ENCODE measurements around the gene PAEP.
"Not testable (repeated sequence)": the region's sequence is repeated elsewhere in the genome, so short reads cannot be mapped to it uniquely, and the experiment has no call there.

The PAEP gene

DNA sequence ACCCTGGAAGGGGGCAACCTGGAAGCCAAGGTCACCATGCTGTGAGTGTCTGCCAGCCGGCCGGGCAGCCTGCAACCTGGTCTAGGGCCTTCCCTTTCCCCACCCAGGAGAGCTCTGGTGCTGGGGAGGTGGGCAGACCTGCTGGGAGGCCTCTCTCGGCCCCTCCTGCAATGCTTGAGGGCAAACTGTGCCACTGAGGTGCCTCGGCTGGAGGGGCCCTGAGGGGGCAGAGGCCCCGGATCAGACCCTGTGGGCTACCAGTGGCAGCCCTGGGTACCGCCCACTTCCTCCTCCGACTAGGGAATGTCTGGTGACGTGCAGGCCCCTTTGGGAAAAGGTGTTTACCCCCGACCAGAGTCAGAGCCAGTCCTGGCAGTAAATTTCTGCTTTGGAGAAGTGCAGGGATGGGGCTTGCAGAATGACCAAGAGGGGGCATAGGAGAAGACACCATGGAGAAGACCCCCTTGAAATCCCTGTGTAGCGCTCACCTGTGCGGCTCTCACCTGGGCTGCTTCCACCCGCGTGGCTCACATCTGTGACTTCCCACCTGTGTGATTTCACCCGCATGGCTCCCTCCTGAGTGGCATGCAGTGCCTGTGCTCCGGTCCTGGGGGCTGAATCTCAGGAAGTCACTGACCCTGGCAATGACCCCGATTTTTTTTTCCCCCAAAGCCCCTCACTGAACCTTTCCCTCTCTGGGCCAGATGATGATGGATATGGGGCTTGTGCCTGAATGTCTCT is 39.2 kb upstream of the PAEP start:
- no peak for DNase-seq
- no peak overlapping the region for H3K4me3 Mint-ChIP-seq

DNA sequence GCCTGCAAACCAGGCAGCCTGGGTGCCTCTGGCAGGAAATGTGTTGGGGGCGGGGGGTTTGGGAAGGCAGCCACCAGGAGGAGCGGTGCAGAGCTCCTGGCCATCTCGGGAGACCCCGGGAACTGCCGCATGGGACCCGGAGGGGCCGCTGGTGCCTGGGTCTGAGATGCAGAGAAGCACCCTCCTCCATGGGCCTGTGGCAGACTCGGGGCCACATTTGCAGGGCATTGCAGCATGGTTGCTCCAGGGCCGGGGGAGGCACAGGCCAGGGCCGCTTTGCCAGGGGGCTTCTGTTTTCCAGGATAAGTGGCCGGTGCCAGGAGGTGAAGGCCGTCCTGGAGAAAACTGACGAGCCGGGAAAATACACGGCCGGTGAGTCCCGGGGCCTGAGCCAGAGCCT is 38.6 kb upstream of the PAEP start:
- Mint-ChIP-seq H3K27ac (no peak overlapping the region), H3K9me3 (no peaks in the 10 kb centered on the region), H3K36me3 (ENCODE audit: low read depth) (no peaks in the 10 kb centered on the region), H3K4me1 (no peaks in the 10 kb centered on the region), H3K4me3 (no peak overlapping the region), H3K27me3 (peaks cover 9% of the 10 kb centered on the region)
- ATAC-seq (no peak), DNase-seq (no peak)

More for the DNA sequence above, 39.2 kb upstream of the PAEP start:
- Mint-ChIP-seq H3K27me3 (peaks cover 12% of the 10 kb centered on the region), H3K36me3 (ENCODE audit: low read depth) (no peaks in the 10 kb centered on the region), H3K27ac (no peak overlapping the region), H3K9me3 (no peaks in the 10 kb centered on the region), H3K4me1 (no peaks in the 10 kb centered on the region)
- ATAC-seq: no peak

DNA sequence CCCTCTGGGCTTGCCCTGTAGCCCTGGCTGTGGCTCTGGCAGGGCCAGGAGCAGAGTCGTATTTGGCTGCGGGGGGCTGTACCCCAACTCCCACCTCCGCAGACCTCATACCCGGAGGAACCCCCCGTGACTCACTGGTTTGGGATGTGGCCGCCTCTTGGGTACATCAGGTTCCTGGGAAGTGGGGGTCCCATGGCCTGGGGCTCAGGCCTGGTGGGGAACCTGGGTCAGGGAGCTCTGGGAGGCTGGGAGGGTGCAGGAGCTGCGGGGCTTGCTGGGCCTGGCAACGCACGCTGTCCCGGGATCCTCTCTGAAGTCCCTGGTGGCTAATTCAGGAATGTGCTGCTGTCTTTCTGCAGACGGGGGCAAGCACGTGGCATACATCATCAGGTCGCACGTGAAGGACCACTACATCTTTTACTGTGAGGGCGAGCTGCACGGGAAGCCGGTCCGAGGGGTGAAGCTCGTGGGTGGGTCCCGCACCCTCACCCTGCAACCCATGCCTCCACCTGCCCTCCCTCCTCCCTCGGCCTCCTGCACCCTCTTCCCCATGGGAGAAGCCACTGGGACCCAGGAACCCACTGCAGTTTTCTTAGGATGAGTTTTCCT is 37.9 kb upstream of the PAEP start:
- DNase-seq: no peak
- peaks cover 3% of the 10 kb centered on the region for H3K27me3 Mint-ChIP-seq
- H3K9me3 Mint-ChIP-seq: no peaks in the 10 kb centered on the region
- no peak overlapping the region for H3K4me3 Mint-ChIP-seq
- no peaks in the 10 kb centered on the region for H3K36me3 Mint-ChIP-seq (ENCODE audit: low read depth)
- no peak overlapping the region for H3K27ac Mint-ChIP-seq
- no peaks in the 10 kb centered on the region for H3K4me1 Mint-ChIP-seq
- no peak for ATAC-seq

DNA sequence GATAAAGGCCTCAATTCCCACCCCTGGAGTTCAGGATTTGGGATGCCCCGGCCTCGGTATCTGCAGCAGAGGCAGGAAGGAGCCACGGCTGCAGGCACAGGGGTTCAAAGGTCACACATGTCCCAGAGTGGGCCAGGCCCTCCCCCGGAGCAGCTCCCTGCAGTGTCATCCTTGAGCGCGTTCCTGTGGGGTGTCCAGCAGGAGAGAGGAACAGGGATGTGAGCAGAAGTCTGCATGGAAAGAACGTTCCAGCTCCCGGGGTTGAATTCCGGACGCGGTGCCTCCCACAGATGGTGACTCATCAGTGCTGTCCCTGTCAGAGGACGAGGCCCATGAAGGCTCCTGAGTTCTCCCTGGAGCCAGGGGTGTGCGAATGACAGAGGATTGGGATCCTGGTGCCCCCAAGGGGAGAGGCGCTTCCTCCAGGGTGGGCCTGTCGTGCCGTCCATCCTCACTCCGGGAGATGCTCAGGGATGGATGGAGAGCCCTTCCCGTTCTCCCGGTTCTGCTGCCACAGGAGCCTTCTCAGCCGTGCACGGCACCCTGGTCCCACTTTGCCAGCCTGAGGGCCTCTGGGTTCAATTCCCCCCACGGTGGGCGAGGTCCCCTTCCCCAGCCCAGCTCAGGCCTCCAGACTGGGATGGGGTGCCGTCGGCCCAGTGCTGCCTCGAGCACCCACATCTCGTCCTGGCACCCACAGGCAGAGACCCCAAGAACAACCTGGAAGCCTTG is 37.3 kb upstream of the PAEP start:
- H3K4me3 Mint-ChIP-seq: no peak overlapping the region
- no peak overlapping the region for H3K27ac Mint-ChIP-seq
- H3K4me1 Mint-ChIP-seq: no peaks in the 10 kb centered on the region
- H3K9me3 Mint-ChIP-seq: no peaks in the 10 kb centered on the region
- no peaks in the 10 kb centered on the region for H3K36me3 Mint-ChIP-seq (ENCODE audit: low read depth)
- peaks cover under 1% of the 10 kb centered on the region for H3K27me3 Mint-ChIP-seq
- DNase-seq: no peak
- no peak for ATAC-seq

DNA sequence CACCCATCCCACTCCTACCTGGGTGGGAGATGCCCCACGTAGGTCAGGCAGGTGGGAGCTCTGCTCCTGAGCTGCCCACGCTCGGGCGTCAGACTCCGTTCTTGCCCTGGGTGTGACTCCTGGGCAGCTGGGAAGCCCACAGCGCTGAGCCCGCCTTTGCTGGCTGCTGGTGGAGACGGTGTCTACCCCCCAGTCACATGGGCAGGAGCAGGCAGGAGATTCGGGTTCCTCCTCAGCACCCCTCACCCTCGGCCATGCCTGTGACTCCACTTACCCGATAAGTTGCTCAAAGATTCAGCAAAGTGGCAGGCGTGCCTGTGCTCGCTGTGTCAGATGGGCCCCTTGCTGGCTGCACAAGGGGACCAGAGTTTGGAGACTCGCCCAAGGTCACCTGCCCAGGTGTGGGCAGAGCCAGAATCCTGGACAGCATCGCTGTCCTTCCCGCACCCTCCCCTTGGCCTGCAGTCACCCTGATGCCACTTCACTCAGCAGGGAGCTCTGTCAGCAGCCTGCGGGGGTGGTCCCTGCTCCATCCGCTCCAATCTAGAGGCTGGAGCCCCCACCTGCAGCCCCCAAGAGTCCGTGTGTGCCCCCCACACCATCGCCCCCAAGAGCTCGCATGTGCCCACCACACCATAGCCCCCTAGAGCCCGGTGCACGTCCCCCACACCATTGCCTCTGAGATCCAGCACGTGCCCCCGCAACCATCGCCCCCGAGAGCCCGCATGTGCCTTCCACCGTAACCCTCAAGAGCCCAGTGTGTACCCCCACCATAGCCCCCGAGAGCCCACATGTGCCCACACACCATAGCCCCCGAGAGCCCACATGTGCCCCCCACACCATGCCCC is 36.1 kb upstream of the PAEP start:
- peaks cover 6% of the 10 kb centered on the region for H3K27me3 Mint-ChIP-seq
- DNase-seq: no peak
- no peaks in the 10 kb centered on the region for H3K4me1 Mint-ChIP-seq
- no peaks in the 10 kb centered on the region for H3K9me3 Mint-ChIP-seq
- ATAC-seq: no peak
- no peak overlapping the region for H3K27ac Mint-ChIP-seq
- H3K4me3 Mint-ChIP-seq: no peak overlapping the region
- no peaks in the 10 kb centered on the region for H3K36me3 Mint-ChIP-seq (ENCODE audit: low read depth)

DNA sequence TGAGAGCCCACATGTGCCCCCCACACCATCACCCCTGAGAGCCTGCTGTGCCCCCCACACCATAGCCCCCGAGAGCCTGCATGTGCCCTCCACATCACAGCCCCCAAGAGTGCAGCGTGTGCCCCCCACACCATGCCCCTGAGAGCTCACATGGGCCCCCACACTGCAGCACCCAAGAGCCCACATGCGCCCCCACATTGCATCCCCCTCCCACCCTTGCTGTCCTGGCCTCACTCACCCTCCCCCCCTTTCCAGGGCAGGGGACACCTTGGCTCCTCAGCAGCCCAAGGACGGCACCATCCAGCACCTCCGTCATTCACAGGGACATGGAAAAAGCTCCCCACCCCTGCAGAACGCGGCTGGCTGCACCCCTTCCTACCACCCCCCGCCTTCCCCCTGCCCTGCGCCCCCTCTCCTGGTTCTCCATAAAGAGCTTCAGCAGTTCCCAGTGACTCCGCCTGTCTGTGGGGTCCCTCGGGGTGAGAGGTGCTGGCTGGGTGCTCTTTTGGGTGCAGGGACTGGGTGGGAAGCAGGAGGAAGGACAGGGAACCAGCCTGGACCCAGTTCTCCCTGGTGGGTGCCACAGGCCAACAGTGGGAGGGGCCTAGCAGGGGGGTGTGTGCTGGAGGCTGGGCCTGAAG is 35.3 kb upstream of the PAEP start:
- Mint-ChIP-seq H3K4me3 (no peak overlapping the region), H3K4me1 (no peaks in the 10 kb centered on the region), H3K27ac (no peak overlapping the region), H3K9me3 (no peaks in the 10 kb centered on the region), H3K36me3 (ENCODE audit: low read depth) (no peaks in the 10 kb centered on the region), H3K27me3 (peaks cover 8% of the 10 kb centered on the region)
- DNase-seq (no peak), ATAC-seq (no peak)

DNA sequence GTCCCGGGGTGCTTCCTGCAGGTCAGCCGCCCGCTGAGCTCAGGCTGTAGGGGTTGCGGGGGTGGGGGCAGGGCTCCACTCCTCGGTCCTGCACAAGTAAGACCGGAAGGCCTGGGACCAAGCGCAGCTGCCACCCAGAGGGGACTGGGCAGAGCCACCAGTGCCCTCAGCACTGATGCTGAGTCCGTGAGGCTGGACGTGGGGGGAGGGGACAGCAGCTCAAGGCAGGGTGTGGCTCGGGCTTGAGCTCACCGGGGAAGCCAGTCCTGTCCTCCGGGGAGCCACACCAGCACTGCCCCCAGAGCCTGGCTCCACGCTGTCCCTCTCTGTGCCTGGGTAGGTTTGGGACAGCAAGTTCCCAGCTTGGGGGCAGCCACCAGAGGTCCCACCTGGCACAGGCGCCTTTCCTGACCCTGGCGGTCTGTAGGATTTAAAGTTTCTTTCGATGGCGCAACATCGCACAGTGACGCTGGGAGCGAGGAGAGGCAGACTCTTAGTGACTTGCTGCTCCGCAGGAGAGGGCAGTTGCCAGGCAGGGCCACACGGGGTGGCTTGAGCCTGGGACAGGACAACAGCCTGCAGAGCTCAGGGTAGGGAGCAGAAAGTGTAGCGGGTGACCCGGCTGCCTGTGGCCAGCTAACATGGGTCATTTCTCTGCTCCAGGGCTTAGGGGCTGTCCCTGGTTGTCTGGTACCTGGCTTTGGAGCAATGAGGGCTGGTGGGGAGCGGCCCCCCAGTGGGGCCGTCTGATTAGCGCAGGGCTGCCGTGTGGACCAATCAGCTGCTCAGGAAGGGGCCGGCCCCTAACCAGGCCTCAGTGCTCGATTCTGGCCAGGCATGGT is 34.6 kb upstream of the PAEP start:
- no peak overlapping the region for H3K4me3 Mint-ChIP-seq
- H3K4me1 Mint-ChIP-seq: no peaks in the 10 kb centered on the region
- no peaks in the 10 kb centered on the region for H3K36me3 Mint-ChIP-seq (ENCODE audit: low read depth)
- H3K9me3 Mint-ChIP-seq: no peaks in the 10 kb centered on the region
- H3K27ac Mint-ChIP-seq: no peak overlapping the region
- DNase-seq (no peak), ATAC-seq (no peak)
- peaks cover 8% of the 10 kb centered on the region for H3K27me3 Mint-ChIP-seq

DNA sequence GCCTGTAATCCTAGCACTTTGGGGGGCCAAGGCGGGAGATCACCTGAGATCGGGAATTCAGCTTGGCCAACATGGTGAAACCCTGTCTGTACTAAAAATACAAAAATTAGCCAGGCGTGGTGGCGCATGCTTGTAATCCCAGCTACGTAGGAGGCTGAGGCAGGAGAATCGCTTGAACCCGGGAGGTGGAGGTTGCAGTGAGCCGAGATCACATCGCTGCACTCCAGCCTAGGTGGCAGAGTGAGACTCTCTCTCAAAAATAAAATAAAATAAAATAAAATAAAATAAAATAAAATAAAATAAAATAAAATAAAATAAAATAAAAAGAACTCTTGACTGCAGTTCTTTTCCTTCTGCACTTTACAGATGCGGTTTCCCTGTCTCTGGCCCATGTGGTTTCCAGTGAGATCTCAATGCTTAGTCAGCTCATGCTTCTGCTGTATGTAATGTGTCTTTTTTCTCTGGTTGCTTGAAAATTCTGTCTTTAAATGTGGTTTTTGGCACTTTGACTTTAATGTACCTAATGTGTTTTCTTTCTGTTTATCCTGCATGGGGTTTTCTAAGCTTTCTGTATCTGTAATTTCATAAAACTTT is 32.6 kb upstream of the PAEP start:
- ATAC-seq, H3K4me3 Mint-ChIP-seq, DNase-seq: not testable (repeated sequence)

DNA sequence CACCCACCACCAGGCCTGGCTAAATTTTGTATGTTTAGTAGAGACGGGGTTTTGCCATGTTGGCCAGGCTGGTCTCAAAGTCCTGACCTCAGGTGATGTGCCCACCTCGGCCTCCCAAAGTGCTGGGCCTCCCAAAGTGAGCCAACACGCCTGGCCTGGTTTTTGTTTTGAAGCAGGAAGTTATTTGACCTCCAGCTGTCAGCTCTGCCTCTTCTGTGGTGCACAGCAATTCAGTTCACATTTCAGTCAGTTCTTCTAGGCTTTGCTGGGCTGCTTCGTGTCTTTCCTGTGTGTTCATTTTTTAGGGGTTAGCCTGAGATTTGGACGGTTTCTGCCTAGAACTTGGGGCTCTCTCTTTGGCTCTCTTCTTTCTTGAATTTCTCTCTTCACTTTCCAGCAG is 31.4 kb upstream of the PAEP start:
- Mint-ChIP-seq H3K36me3 (ENCODE audit: low read depth) (no peaks in the 10 kb centered on the region), H3K27ac (no peak overlapping the region), H3K4me1 (no peaks in the 10 kb centered on the region), H3K9me3 (no peaks in the 10 kb centered on the region), H3K4me3 (no peak overlapping the region), H3K27me3 (peaks cover 15% of the 10 kb centered on the region)
- ATAC-seq (no peak), DNase-seq (no peak)

More for the DNA sequence above, 32.6 kb upstream of the PAEP start:
- H3K27me3 Mint-ChIP-seq; H3K4me1 Mint-ChIP-seq; H3K9me3 Mint-ChIP-seq; H3K36me3 Mint-ChIP-seq (ENCODE audit: low read depth); H3K27ac Mint-ChIP-seq: not testable (repeated sequence)

DNA sequence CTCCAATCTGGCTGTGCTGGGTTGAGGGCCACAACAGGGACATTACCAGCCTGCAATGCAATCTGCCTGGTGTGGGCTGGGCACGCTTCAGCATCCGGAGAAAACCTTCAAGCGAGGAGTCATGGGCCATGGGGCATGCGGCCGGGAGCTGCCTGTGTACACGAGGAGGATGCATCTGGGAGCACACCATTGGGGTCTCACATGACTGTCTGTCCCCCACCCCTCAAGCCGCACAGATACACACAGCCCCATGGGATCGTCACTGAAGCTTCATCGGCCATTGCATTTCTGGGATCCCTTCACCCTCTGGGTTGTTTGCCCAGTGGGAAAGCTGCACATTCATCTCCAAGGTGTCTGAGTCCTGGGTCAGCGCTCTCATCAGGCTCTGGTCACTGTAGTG is 30.5 kb upstream of the PAEP start:
- Mint-ChIP-seq H3K9me3 (no peaks in the 10 kb centered on the region), H3K27me3 (peaks cover 15% of the 10 kb centered on the region), H3K4me1 (no peaks in the 10 kb centered on the region)

DNA sequence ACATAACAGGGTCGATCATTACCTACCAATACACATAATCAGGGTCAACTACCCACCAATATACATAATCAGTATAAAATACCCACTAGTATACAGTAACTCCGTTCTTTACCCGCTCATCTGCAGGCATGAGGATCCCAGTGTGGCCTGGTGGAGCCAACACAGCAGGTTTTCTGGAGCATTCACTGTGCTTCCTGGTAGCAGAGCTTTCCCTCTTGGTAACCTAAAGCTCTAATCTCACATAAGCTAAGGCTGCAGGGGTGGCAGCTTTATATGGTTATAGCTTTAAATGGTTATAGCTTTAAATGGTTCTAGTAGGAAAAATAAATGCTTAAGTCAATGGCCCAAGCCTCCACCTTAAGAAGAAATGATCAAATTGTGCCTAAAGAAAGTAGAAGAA is 28.4 kb upstream of the PAEP start:
- Mint-ChIP-seq H3K9me3 (no peaks in the 10 kb centered on the region), H3K36me3 (ENCODE audit: low read depth) (no peaks in the 10 kb centered on the region), H3K27ac (no peak overlapping the region), H3K27me3 (peaks cover 22% of the 10 kb centered on the region), H3K4me3 (no peak overlapping the region), H3K4me1 (no peaks in the 10 kb centered on the region)
- ATAC-seq (no peak), DNase-seq (no peak)

More for the DNA sequence above, 30.5 kb upstream of the PAEP start:
- DNase-seq: no peak
- no peaks in the 10 kb centered on the region for H3K36me3 Mint-ChIP-seq (ENCODE audit: low read depth)
- no peak overlapping the region for H3K4me3 Mint-ChIP-seq
- H3K27ac Mint-ChIP-seq: no peak overlapping the region
- ATAC-seq: no peak

DNA sequence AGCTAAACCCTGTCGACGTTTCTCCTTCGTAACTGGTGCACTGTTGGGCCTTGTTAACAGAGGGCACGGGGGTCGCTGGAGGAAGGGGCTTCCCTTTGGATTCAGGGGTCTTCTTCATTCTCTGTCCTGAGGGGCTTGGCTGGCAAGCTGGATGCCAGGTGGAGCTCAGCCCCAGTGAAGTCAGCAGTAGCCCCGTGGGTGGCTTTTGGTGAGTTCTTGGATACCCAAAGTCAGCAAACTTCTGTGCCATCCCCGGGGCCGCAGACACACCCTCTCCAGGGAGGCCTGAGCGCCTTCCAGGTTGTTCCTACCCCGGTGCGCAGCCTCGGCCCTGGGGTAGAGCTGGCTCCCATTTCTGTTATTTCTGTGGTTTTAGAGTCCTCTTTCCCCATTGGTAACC is 27.9 kb upstream of the PAEP start:
- no peak overlapping the region for H3K4me3 Mint-ChIP-seq
- ATAC-seq (no peak), DNase-seq (no peak)
- H3K27ac Mint-ChIP-seq: no peak overlapping the region
- H3K36me3 Mint-ChIP-seq (ENCODE audit: low read depth): no peaks in the 10 kb centered on the region
- peaks cover 22% of the 10 kb centered on the region for H3K27me3 Mint-ChIP-seq
- no peaks in the 10 kb centered on the region for H3K4me1 Mint-ChIP-seq
- no peaks in the 10 kb centered on the region for H3K9me3 Mint-ChIP-seq

DNA sequence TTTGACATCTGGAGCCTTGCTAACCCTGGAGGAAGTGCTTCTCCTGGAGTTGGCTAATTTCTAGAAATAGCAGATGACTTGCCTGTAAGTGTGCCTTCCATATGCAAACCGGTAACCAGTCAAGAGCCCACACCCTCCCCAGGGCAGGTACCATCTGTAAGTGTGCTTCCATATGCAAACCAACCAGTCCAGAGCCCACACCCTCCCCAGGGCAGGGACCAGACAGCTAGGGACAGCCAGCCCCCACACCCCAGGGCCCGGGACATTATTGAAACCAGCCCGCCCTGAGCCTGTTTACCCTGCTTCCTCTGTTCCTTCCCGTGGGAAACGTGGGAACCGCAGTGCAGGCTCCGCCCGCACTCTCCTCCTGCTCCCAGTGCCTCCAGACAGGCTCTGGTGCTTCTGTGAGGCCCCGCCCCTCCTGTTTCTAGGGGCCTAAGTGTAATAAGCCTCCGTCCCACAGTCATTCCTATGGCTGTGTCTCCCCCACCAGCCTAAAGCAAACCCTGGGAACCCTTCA is 27.3 kb upstream of the PAEP start:
- not testable (repeated sequence) for DNase-seq

More for the DNA sequence above, 27.3 kb upstream of the PAEP start:
- ATAC-seq; H3K9me3 Mint-ChIP-seq; H3K36me3 Mint-ChIP-seq (ENCODE audit: low read depth); H3K4me1 Mint-ChIP-seq; H3K27ac Mint-ChIP-seq; H3K4me3 Mint-ChIP-seq: not testable (repeated sequence)
- peaks cover 24% of the 10 kb centered on the region for H3K27me3 Mint-ChIP-seq

Data from activated naive CD8-positive, alpha-beta T cell treated with anti-CD3 and anti-CD28 coated beads, Interleukin-2, amount 50 U/mL, for 24 hours (primary cell).